ENCODE results near the gene NID2. TPM values are rescaled to one million over a fixed set of nuclear protein-coding genes. Genes with fewer than 3 reads are reported as not detected.

Gene NID2
- total RNA-seq, 1 donor from 2014 or later = 24.7 TPM

GRCh38 chr14:52080158-52080800, 11.4 kb upstream of the NID2 start:
- Histone ChIP-seq H3K4me1 (peaks cover 8% of the 10 kb centered on the region), H3K4me2 (peak overlapping the region; percentile 9), H3K27ac (no peak overlapping the region)

GRCh38 chr14:52079239-52079959, 10.5 kb upstream of the NID2 start:
- no peak overlapping the region for H3K27ac ChIP-seq
- Mint-ChIP-seq H3K27ac (no peak overlapping the region), H3K27me3 (ENCODE audit: insufficient read depth, low read depth) (peaks cover 2% of the 10 kb centered on the region), H3K9me3 (peaks cover 4% of the 10 kb centered on the region), H3K4me3 (no peak overlapping the region), H3K36me3 (no peaks in the 10 kb centered on the region), H3K4me1 (peaks cover 13% of the 10 kb centered on the region)
- H2AFZ ChIP-seq (replicated peaks) = no peak overlapping the region
- H3K9me3 ChIP-seq (ENCODE audit: low read depth) = no peaks in the 10 kb centered on the region
- no peaks in the 10 kb centered on the region for H4K20me1 ChIP-seq (ENCODE audit: low read depth)
- H3F3A ChIP-seq (ENCODE audit: low read depth) = no peaks in the 10 kb centered on the region
- no peak overlapping the region for H3K4me3 ChIP-seq
- TF ChIP-seq CTCF (IDR thresholded peaks at IDR 0.05) (no peak), EZH2 (IDR thresholded peaks at IDR 0.05) (no peak), EZH2phosphoT487 (IDR thresholded peaks at IDR 0.05) (no peak)
- no peaks in the 10 kb centered on the region for H3K79me2 ChIP-seq (ENCODE audit: low read depth)
- H3K4me2 ChIP-seq = no peak overlapping the region
- peaks cover 8% of the 10 kb centered on the region for H3K4me1 ChIP-seq
- H3K36me3 ChIP-seq = no peaks in the 10 kb centered on the region
- no peak overlapping the region for H3K9ac ChIP-seq
- no peak for DNase-seq (ENCODE audit: low spot score)
- no peaks in the 10 kb centered on the region for H3K27me3 ChIP-seq

More at GRCh38 chr14:52080158-52080800, 11.4 kb upstream of the NID2 start:
- no peaks in the 10 kb centered on the region for H3K27me3 ChIP-seq
- no peaks in the 10 kb centered on the region for H3K9me3 ChIP-seq (ENCODE audit: low read depth)
- DNase-seq (ENCODE audit: low spot score) = no peak
- H3K27ac Mint-ChIP-seq = no peak overlapping the region
- no peak overlapping the region for H2AFZ ChIP-seq (replicated peaks)
- peaks cover 13% of the 10 kb centered on the region for H3K4me1 Mint-ChIP-seq
- H3K9ac ChIP-seq = no peak overlapping the region
- no peaks in the 10 kb centered on the region for H3K79me2 ChIP-seq (ENCODE audit: low read depth)
- H3K9me3 Mint-ChIP-seq = peaks cover 10% of the 10 kb centered on the region
- H3K4me3 ChIP-seq = no peak overlapping the region
- H3K36me3 ChIP-seq = no peaks in the 10 kb centered on the region
- no peaks in the 10 kb centered on the region for H3F3A ChIP-seq (ENCODE audit: low read depth)
- no peaks in the 10 kb centered on the region for H4K20me1 ChIP-seq (ENCODE audit: low read depth)
- H3K27me3 Mint-ChIP-seq (ENCODE audit: insufficient read depth, low read depth) = no peaks in the 10 kb centered on the region
- no peaks in the 10 kb centered on the region for H3K36me3 Mint-ChIP-seq
- no peak overlapping the region for H3K4me3 Mint-ChIP-seq
- no peak for TF ChIP-seq EZH2phosphoT487 (IDR thresholded peaks at IDR 0.05)
- TF ChIP-seq CTCF (IDR thresholded peaks at IDR 0.05) = no peak
- no peak for TF ChIP-seq EZH2 (IDR thresholded peaks at IDR 0.05)

GRCh38 chr14:52078721-52079120, 9.9 kb upstream of the NID2 start:
- TF ChIP-seq EZH2 (IDR thresholded peaks at IDR 0.05) = no peak
- no peak for TF ChIP-seq CTCF (IDR thresholded peaks at IDR 0.05)
- no peak for TF ChIP-seq EZH2phosphoT487 (IDR thresholded peaks at IDR 0.05)
- Histone ChIP-seq H3F3A (ENCODE audit: low read depth) (no peaks in the 10 kb centered on the region), H3K79me2 (ENCODE audit: low read depth) (no peaks in the 10 kb centered on the region), H3K4me3 (no peak overlapping the region), H4K20me1 (ENCODE audit: low read depth) (no peaks in the 10 kb centered on the region), H3K9ac (no peak overlapping the region), H3K36me3 (no peaks in the 10 kb centered on the region), H3K9me3 (ENCODE audit: low read depth) (no peaks in the 10 kb centered on the region), H3K4me1 (peaks cover 8% of the 10 kb centered on the region), H3K27me3 (no peaks in the 10 kb centered on the region), H3K27ac (no peak overlapping the region), H2AFZ (replicated peaks) (no peak overlapping the region), H3K4me2 (no peak overlapping the region)
- H3K4me3 Mint-ChIP-seq = no peak overlapping the region
- no peaks in the 10 kb centered on the region for H3K36me3 Mint-ChIP-seq
- no peak overlapping the region for H3K27ac Mint-ChIP-seq
- H3K27me3 Mint-ChIP-seq (ENCODE audit: insufficient read depth, low read depth) = peaks cover 2% of the 10 kb centered on the region
- DNase-seq (ENCODE audit: low spot score) = no peak
- peaks cover 17% of the 10 kb centered on the region for H3K4me1 Mint-ChIP-seq
- H3K9me3 Mint-ChIP-seq = no peaks in the 10 kb centered on the region
